CD4-positive, alpha-beta T cell treated with Interleukin-15 for 1 hour (primary cell): ENCODE data around the gene SPEM2.
"Not testable (repeated sequence)": the region's sequence is repeated elsewhere in the genome, so short reads cannot be mapped to it uniquely, and the experiment has no call there.

Source experiments
- DNase-seq: peaks from one replicate; pipeline ENCODE4 v3.0.0-alpha.2; 2020

SPEM2 gene

DNA sequence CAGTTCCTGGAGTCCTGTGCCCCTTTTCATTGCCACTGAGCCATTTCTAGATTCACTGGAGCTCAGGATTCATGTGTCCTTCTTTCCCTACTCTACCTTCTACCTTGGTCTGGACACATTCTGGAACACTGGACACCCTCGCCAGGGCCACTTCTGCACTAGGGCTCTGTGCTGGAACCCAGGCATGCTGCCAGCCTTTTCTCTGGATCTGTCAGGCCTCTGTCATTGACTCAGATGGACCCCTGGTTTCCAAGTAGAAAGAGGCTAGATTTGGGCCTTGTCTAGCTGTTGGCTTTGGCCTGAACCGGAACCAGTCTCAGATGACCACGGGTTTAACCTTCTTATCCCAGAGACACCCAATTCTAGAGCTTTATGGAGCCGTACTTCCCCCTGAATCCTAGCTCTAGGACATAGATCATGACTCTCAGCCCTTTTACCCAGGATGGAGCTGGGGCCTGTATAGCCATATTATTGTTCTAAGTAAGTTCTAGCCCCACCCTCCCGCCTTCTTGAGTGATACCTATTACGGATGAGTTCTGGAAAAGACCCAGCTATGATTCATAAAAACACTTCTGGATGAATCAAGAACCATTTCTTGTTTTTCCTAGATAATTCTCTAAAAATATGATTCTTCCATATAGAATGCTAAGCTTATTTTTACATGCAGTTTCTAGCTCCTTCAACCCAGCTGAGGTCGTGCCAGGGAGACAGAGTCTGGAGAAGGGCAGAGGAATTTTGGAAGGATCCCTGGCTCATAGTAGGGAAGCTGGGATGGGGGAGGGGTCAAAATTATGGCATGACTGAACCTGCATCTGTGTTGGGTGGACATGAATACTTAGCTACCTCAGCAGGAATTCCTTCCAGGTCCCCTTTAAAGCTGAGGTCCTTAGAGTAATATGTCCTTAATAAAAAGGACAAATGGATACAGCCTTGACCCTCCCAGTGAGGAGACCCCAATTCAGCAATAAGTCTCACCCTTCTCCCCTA, 18.4 kb downstream of the SPEM2 start:
- no peak for DNase-seq

DNA sequence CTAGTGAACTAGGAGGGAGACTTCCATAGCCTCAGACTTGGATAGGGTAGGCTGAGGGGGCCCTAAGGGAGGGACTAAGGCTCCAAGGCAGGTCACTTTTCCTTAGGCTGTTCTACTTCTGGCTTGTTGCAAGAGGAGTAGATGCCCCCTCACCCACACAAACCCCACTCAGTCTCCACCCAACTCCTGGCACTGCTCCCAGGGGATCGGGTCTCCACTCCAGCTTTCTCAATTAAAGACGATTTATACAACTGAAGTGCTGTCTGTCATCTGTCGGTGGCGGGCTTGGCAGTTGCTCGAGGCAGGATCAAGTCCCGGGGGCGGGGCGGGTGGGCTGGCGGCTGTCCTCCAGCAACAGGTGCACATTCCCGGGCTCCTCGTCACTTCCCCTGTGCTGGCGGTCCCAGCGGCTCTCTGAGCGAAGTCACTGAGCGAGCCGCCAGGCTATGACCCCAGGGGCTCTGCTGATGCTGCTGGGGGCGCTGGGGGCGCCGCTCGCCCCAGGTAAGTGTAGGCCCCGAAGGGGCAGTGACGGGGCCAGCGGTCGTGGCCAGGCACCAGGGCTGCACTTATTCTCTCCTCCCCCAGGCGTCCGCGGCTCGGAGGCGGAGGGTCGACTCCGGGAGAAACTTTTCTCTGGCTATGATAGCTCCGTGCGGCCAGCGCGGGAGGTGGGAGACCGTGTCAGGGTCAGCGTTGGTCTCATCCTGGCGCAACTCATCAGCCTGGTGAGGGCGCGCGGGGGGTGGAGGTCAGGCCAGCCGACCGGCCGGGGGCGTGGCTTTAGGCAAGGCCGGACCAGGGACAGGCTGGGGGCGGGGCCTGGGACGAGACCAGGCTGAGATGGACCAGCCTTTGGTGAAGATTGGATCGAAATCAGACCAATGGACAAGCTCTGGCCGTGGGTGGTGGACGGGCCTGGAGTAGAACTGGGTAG, 19.5 kb downstream of the SPEM2 start, which contains the start of gene CHRNB1:
Gene CHRNB1, plus strand, starts transcription at position 380 of the 937 bp plus-strand sequence. Its CDS starts 67 bp downstream, at position 447.
- peak; percentile 61 for DNase-seq

DNA sequence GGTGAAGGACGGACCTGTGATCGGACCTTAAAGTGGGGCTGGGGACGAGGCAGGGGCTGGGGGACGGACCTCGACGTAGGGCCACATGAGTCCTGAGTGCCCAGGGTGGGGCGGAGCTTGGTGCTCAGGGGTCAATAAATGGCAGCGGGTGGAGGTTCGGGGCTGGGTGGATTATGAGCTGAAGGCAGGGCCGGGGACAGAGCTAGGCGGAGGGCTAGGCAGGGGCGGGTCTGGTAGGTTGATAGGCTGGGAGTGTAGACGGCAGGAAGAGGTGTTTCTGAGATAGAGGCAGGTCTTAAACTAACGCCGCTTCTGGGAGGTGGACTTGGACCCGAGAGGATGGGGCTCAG, 20.2 kb downstream of the SPEM2 start:
- DNase-seq: no peak

DNA sequence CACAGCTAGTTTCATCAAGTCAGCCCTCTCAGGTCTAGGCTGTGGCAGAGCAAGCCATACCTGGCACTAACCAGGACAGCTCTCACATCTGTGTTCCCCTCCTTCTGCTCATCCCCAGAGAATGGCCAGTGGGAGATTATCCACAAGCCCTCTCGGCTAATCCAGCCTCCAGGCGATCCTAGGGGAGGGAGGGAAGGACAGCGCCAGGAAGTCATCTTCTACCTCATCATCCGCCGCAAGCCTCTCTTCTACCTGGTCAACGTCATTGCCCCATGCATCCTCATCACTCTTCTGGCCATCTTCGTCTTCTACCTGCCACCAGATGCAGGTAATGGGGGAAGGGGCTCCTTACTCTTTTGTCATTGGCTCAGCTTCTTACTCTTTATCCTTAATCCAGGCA, 23.0 kb downstream of the SPEM2 start:
- no peak for DNase-seq

DNA sequence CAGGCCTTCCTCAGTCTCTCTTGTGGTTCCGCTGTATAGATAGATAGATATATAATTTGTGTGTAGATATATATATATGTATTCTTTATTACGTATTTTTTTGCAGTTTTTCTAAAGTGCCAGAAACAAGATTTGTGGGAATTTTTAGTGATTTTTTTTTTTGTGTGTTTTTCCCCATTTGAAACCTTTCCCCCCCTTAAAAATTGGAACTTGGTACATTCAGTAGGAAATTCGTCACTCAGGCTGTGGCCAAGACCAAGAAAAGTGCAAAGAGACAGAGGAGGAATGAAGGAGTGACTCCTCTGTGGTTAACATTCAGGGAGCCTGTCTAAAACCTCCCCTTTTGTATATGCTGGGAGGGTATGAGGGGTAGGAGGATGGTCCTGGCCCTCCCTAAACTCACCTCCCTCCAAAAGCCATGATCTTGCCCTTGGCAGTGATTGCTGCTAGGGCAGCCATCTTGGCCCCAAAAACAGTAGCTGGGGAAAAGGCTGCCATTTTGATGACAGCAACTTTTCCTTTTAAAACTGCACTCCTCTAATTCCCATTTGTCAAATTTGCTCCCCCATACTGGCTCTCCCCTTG, 34.6 kb downstream of the SPEM2 start:
- no peak for DNase-seq

DNA sequence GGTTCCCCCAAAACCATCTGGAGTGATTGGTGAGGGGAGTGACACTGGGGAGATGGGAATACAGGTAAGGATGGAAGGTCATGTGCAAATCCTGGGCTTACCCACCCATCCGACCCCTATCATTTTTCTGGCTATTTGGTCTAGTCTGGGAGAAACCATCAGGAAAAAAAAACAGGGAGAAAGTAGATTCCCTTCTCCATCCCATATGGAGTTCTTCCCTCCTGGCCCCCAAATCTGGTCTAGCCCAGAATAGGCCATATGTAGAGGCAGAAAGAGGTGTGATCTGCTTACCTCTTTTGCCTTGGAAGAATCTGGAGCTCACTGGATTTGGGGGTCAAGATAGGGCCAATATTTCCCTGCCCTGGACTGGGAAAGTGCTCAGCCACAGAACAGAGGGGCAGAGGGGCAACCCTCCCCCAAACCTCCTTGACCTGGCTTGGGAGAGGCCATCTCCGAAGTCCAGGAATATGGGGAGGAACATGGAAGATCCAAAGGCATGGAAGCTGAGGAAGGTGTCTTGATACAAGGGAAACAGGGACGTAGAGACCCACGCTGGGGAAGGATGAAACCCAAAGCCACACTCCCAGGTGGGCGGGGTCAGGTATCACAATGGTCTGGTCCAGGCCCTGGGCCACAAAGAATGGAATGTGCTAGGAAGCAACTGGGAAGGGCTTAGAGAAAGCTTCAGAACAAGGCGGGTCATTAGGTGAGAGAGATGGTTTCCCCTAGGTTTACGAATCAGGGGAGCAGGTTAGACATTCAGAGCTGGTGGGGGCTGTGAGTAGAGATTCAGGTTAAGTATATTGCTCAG, 35.6 kb downstream of the SPEM2 start:
- DNase-seq: no peak

DNA sequence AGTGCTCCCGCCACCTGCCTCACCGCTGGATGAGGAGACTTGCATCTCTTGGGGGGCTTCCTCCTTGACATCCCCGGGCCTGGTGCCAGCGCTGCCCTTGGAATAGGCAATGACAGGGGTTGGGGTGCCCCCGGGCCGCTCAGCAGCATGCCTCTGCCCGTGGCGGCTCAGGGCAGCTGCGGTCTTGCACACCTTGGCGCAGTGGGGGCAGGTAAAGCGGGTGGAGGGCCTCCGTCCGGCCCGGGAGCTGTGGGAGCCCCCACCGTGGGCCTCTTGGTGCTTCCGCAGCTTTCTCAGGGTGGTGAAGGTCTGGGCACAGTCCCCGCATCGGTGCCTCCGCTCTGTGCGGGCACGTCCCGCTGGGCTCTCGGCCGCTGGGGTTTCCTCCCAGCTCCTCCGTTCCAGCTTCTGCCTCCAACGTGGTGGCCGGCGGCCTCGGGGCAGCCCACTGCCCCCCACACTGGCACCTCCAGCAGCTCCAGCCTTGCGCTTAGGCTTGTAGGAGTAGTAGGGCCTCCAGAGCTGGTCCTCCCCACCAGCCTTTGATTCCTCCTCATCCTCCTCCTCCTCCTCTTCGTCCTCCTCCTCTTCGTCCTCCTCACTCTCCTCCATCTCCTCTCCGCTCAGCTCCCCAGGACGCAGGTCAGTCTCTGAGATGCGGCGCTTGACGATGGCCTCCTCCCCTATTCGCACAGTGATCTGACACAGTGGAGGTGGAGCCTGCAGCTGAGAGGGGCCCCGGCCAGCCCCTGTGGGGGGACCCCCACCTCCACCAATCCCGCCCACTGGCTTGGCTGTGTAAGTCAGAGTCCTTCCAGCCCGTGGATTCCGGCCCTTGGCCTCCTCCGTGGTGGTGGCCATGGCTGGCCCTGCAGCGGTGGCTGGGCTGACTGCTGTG, 37.3 kb downstream of the SPEM2 start:
- DNase-seq: no peak

DNA sequence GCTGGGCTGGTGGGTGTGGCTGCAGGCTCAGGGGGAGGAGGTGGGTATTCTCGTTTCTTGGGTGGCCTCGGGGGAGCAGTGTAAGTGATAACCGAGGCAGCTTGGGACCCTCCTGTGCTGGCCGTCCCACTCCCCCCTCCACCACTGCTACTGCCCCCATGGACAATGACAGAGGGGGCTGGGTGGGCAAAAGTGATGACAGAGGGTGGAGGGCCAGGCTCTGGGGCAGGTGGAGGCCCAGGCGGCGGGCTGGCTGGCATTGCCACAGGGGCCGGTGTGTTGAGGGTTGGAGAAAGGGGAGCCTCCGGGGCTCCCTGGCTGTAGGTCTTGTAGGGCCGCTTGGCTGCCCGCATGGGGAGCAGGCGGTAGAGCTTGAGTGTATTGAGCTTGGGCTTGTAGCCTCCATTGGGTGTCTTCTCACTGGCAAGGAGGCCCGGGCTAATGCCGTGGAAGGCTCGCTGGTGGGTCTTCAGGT, 38.0 kb downstream of the SPEM2 start:
- no peak for DNase-seq

DNA sequence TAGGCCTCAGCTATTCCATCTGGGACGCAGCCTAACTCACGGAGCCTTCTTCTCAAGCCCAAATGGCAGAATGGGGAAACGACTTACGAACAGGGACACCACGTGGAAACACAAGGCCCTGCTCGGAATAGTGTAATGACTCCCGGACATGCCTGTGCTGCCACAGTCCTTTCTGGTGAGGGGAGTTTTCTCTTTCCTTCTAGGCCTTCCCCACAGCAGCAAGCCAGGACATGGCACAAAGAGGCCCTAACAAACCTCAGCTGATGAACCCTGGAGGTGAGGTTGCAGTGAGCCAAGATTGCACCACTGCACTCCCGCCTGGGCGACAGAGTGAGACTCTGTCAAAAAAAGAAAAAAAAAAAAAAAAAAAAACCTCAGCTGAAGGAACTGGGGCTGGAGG, 38.7 kb downstream of the SPEM2 start:
- DNase-seq: no peak

DNA sequence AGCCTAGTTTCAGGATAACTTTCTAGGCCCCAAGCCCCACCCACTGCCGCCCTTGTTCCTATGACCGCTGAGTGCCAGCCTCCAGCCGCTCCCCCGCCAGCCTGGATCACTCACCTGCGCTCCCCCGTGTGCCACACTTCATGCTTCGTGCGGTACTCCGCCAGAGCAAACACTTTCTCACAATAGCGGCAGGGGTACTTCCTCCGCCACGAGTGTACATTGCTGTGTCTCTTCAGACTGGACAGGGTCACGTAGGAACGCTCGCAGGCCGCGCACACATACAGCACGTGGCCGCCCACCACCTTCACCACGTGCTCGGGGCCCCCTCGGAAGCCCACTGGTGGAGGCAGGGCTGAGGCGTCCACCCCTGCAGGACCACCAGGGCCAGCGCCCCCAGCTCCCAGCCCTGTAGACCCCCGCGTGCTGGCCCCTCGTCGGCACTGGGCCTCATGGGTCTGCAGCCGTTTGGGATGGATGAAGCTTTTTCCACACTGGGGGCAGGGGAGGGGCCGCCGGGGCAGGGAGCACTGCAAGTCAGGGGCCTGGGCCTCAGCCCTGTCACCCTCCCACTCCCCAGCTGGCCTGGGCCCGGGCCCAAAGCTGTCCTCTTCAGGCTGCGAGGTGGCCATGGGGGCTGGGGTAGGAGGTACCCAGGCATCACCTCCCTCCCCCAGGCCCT, 40.3 kb downstream of the SPEM2 start:
- DNase-seq: no peak

DNA sequence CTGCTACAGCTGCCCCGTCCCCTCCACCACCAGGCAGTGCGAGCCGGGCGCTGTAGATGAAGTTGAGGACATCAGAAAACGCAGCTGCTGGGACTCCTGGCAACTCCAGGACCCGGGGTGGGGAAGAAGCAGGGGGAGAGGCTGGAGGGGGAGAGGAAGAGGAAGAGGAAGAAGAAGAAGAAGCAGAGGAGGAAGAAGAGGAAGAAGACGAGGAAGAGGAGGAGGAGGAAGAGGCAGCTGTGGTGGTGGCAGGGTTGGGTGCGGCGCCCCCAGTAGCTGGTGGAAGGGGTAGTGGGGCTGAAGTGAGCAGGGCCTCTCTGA, 40.9 kb downstream of the SPEM2 start:
- no peak for DNase-seq

DNA sequence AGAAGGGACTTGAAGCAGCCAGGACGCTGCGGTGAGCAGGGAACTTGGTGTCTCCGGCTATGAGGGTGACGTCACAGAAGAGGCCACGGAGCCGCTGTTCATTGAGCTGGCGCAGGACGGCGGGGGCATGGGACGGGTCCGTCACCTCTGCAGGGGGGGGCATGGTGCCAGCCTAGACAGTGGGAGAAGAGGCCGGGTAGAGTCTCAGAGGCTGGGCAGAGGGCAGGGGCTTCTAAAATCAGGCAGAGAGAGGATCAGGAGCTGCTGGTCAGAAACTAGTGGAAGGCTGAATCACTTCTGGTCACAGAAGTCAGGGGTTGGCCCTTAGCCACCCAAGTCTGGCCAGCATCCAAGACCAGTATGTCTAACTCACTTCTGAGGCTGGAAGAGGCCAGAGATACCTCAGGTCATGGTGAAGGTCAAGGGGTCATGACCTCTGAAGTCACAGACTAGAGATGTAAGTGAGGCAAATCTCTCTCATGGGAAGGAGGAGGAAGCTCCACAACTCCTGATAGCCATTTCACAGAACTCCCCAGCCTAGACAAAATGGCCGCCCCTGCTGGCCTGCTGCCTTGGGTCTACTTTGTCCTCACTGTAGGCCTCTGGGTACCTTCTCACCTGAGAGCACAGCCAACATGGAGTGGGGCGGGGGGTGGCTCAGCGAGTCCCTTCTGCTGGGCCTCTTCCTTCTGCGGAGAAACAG, 41.4 kb downstream of the SPEM2 start:
- DNase-seq: peak; percentile 54

DNA sequence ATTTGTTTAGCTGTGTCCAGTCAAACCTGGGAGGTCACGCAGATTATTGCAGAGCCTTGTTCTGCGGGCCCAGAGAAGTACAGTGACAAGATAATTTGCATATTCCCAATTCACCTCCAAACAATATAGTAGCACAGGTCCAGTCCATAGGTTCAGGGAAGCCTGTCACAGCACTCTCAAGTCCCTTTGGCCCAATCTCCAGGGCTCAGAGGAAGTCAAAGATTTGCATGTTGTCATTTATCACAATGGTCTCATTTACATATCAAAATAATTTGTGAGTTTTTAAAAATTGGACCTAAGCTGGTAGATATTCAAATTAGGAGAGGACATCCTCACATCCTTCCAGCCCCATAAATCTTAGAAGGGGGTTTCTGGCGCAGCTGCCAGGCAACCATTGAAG, 42.1 kb downstream of the SPEM2 start:
- DNase-seq: no peak

DNA sequence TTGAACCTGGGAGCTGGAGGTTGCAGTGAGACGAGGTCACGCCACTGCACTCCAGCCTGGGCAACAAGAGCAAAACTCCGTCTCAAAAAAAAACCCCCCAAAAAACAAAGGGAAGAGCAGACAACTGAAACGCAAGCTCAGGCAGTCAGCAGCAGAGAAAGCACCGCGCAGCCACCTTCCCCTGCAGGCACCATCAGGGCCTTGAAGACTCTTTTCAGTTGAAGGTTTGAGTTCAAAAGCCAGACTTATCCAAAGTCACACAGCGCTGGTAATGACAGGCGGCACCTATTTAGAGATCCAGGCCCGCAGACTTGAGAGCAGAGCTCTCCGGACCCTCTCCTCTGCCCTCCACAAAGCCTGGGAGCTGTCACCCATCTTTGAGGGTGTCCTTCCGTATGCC, 42.9 kb downstream of the SPEM2 start:
- DNase-seq: no peak

DNA sequence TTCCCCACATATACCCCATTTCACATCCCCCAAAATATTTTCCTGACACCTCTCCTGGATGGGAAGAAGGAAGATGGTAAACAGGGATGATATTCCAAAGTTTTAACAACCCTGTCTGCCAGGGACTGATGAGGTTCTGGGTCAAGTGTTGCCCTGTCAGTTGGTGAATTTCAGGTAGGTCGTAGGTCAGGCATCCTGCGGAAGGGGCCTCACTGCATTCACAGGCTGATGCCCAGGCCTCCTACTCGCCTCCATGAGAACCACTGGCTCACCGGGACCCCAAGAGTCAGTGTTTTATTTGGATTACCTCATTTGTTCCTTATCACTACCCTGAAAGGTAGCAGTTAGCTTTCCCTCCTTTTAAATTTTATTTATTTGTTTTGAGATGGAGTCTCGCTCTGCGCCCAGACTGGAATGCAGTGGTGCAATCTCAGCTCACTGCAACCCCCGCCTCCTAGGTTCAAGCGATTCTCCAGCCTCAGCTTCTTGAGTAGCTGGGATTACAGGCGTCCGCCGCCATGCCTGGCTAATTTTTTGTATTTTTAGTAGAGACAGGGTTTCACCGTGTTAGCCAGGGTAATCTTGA, 43.5 kb downstream of the SPEM2 start:
- no peak for DNase-seq

DNA sequence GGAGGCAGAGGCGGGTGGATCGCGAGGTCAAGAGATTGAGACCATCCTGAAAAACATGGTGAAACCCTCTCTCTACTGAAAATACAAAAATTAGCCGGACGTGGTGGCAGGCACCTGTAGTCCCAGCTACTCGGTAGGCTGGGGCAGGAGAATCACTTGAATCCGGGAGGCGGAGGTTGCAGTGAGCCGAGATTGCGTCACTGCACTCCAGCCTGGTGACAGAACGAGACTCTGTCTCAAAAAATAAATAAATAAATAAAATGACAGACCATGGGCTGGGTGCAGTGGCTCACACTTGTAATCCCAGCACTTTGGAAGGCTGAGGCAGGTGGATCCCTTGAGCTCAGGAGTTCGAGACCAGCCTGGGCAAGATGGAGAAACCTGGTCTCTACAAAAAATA, 44.4 kb downstream of the SPEM2 start:
- DNase-seq: not testable (repeated sequence)

DNA sequence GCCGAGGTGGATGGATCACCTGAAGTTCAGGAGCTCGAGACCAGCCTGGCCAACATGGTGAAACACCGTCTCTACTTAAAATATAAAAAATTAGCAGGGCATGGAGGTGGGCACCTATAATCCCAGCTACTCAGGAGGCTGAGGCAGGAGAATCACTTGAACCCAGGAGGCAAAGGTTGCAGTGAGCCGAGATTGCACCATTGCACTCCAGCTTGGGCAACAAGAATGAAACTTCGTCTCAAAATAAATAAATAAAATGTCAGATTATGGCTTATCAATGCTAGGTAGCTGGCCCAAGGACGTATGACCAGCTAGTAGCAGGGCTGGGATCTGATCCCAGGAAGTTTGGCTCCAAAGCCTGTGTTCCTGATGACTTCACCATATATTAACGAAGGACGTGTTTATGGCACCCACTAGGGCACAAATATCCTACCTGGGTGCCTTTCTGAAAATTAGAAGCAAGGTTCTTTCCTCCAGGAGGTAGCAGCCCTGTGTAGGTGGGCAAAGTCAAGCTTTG, 45.1 kb downstream of the SPEM2 start:
- not testable (repeated sequence) for DNase-seq

DNA sequence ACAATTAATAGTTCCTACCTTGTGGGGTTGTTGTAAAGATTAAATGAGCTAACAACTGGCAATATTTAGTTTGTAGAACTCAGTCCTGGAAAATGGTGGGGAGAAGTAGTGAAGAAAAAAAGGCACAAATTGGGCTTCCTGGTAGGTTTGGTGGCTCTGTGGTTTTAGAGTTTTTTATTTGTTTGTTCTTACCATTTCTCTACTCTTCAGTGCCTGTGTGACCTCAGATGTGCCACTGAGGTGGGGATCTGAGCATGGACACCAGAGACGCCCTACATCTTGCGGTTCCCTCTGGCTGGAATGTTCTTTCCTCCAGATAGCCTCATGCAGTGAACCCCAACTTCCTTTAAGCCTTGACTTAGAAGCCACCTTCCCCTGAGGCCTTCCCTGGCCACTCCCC, 46.3 kb downstream of the SPEM2 start:
- DNase-seq: no peak

DNA sequence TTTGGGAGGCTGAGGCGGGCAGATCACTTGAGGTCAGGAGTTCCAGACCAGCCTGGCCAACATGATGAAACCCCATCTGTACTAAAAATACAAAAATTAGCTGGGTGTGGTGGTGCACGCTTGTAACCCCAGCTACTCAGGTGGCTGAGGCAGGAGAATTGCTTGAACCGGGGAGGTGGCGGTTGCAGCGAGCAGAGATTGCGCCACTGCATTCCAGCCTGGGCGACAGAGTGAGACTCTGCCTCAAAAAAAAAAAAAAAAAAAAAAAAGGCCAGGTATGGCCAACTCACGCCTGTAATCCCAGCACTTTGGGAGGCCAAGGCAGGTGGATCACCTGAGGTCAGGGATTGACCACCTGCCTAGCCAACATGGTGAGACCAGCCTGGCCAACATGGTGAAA, 49.4 kb downstream of the SPEM2 start:
- not testable (repeated sequence) for DNase-seq
